ENCODE results near the gene SBNO2.
A peak's percentile ranks its signal among the peaks of the same experiment; 100 is the strongest.
"Not testable (repeated sequence)": the region's sequence is repeated elsewhere in the genome, so short reads cannot be mapped to it uniquely, and the experiment has no call there.

Gene SBNO2

GRCh38 chr19:1116726-1117581 is 57.1 kb downstream of the SBNO2 start:
- no peak for DNase-seq

GRCh38 chr19:1115646-1116420 is 58.2 kb downstream of the SBNO2 start:
- no peak for DNase-seq

GRCh38 chr19:1114728-1115127 is 59.3 kb downstream of the SBNO2 start:
- not testable (repeated sequence) for DNase-seq

GRCh38 chr19:1113986-1114483 is 60.0 kb downstream of the SBNO2 start:
- DNase-seq: no peak

GRCh38 chr19:1113030-1113985 is 60.8 kb downstream of the SBNO2 start:
- peak; percentile 77 for DNase-seq

- no peak for DNase-seq
Observed at GRCh38 chr19:1112268-1113029, 61.6 kb downstream of the SBNO2 start.

- no peak for DNase-seq
Observed at GRCh38 chr19:1111641-1112267, 62.3 kb downstream of the SBNO2 start.

GRCh38 chr19:1110809-1111640 is 63.0 kb downstream of the SBNO2 start:
- DNase-seq: no peak

GRCh38 chr19:1109697-1110671 is 64.1 kb downstream of the SBNO2 start:
- DNase-seq: no peak

- DNase-seq: no peak
Observed at GRCh38 chr19:1109032-1109551, 65.0 kb downstream of the SBNO2 start.

- no peak for DNase-seq
Observed at GRCh38 chr19:1108291-1109031, 65.6 kb downstream of the SBNO2 start.

- no peak for DNase-seq
Observed at GRCh38 chr19:1107661-1108261, 66.3 kb downstream of the SBNO2 start.

- DNase-seq: no peak
Observed at GRCh38 chr19:1106841-1107660, 67.0 kb downstream of the SBNO2 start.

- no peak for DNase-seq
Observed at GRCh38 chr19:1105873-1106840, 67.9 kb downstream of the SBNO2 start.

Data from kidney glomerular epithelial cell (primary cell).